Suppressor macrophage (primary cell): ENCODE data around the gene ENPP7.

ENCODE experiments used
- DNase-seq, 4 experiments: peaks; one replicate each; pipeline ENCODE4 v3.0.0-alpha.2; 2020 to 2022

The ENPP7 gene

GRCh38 chr17:79791735-79792161 is 61.0 kb downstream of the ENPP7 start:
- no peak for DNase-seq
